Measurements from ENCODE around the gene RGS19.

- no peak for TF ChIP-seq ATF2 (IDR thresholded peaks at IDR 0.05; ENCODE audit: low read length)
- TF ChIP-seq CTCF (IDR thresholded peaks at IDR 0.05; ENCODE audit: control extremely low read depth in 1 of 3, insufficient read depth in 1 of 3, low read depth in 1 of 3, low read length in 3 of 3): no peak
- TF ChIP-seq CHD2 (IDR thresholded peaks at IDR 0.05; ENCODE audit: low read length): no peak
- no peak for TF ChIP-seq SP2 (IDR thresholded peaks at IDR 0.05; ENCODE audit: low read length)
- no peak for TF ChIP-seq NRF1 (IDR thresholded peaks at IDR 0.05; ENCODE audit: low read depth, low read length)
- TF ChIP-seq TAF1 (IDR thresholded peaks at IDR 0.05; ENCODE audit: low read depth, low read length): no peak
- no peak for TF ChIP-seq KDM4A (IDR thresholded peaks at IDR 0.05; ENCODE audit: low read depth, low read length, severe bottlenecking)
Observed at GRCh38 chr20:64023361-64024140, 55.8 kb downstream of the RGS19 start.
